ENCODE results near the gene B4GAT1. TPM values are rescaled to one million over a fixed set of nuclear protein-coding genes. Genes with fewer than 3 reads are reported as not detected.

B4GAT1 gene
- total RNA-seq, 1 experiment from 2014 or later = 6.7 TPM

DNA sequence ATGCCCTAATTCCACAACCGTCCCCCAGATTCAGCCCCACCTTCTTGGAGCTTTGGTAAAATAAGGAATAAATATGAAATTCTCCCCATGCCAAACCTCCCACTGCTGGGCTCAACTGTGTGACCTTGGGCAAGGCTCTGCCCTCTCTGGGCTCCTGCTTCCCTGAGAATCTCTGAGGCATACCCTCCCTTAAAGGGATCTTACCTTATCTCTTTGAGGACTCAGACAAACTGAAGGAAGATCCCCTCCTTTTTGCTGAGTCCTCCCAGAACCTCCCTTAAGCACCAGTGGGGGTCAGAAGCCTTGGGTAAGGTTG lies 33.3 kb downstream of the B4GAT1 start:
- no peaks in the 10 kb centered on the region for H3K9me3 Mint-ChIP-seq (ENCODE audit: unreplicated experiment)
- no peaks in the 10 kb centered on the region for H3K36me3 Mint-ChIP-seq (ENCODE audit: insufficient read depth, unreplicated experiment)
- intact Hi-C loops (cut with micrococcal nuclease) = no loop called here
- peak overlapping the region; percentile 28 for H3K4me3 Mint-ChIP-seq (ENCODE audit: unreplicated experiment)
- BruUV-seq (replicated peaks) = no TSS peak
- no peak for DNase-seq (ENCODE audit: unreplicated experiment)
- no peaks in the 10 kb centered on the region for H3K27me3 Mint-ChIP-seq (ENCODE audit: insufficient read depth, unreplicated experiment)
- ChIA-PET CTCF (interaction anchor here (0.6 to 5.5 kb wide), 4 partner anchors 20 to 75 kb away, joined by 3 to 48 read pairs (median 10); partner anchors contain the start of gene RIN1), POLR2A (interaction anchor here (1.0 to 3.5 kb wide), 3 partner anchors 15 to 31 kb away, joined by 4 to 45 read pairs (median 32); partner anchors contain the start of genes BRMS1 and RIN1)
- TF ChIP-seq, protein P1, sequence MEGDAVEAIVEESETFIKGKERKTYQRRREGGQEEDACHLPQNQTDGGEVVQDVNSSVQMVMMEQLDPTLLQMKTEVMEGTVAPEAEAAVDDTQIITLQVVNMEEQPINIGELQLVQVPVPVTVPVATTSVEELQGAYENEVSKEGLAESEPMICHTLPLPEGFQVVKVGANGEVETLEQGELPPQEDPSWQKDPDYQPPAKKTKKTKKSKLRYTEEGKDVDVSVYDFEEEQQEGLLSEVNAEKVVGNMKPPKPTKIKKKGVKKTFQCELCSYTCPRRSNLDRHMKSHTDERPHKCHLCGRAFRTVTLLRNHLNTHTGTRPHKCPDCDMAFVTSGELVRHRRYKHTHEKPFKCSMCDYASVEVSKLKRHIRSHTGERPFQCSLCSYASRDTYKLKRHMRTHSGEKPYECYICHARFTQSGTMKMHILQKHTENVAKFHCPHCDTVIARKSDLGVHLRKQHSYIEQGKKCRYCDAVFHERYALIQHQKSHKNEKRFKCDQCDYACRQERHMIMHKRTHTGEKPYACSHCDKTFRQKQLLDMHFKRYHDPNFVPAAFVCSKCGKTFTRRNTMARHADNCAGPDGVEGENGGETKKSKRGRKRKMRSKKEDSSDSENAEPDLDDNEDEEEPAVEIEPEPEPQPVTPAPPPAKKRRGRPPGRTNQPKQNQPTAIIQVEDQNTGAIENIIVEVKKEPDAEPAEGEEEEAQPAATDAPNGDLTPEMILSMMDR (IDR thresholded peaks at IDR 0.05; ENCODE audit: unreplicated experiment) = no peak
- peak overlapping the region; percentile 9 for H3K27ac Mint-ChIP-seq (ENCODE audit: low read depth, unreplicated experiment)
- H3K4me1 Mint-ChIP-seq (ENCODE audit: insufficient read depth, unreplicated experiment) = peaks cover 21% of the 10 kb centered on the region

DNA sequence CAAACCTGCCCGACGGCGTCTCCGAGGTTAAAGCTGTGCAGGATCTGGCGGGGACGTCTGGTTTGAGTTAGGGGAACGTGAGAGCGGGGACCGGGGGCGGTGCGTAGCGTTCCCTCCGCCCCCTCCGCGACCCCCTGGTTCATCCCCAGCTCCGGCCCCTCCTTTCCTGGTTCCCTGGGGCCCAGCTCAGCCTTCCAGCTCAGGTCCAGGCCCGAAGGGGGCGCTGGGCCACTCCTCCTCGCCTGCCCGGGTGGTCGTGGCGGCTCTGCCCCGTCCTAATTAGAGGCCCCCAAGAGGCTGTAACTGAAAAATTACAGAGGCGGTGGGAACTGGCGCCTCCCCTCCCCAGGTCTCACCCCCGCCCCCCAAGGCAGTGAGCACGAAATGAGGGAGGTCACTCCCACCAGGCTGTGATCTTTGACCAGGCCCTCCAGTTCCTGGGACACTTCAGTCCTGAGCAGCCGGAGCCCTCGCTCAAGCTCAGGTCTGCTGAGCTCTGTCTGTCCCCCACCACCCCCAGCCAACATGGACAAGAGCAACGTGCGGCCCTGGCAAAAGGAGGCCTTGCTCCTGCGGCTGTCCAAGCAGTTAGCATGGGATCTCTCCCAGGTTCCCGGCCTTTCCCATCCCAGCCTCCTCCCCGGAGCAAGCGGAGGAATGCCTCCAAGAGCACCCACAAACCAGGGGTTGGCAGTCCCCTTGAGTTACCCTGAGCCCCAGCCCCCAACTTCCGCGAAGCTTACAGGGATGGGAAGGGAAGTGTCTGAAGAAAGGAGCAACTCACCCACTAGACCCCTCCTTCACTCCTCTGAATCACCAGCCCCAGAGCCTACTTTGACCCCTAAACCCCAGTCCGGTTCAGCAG lies 33.9 kb downstream of the B4GAT1 start:
- TF ChIP-seq, protein P1 (IDR thresholded peaks at IDR 0.05; ENCODE audit: unreplicated experiment) = no peak
- no peak for DNase-seq (ENCODE audit: unreplicated experiment)
- Mint-ChIP-seq H3K4me1 (ENCODE audit: insufficient read depth, unreplicated experiment) (peaks cover 15% of the 10 kb centered on the region), H3K27ac (ENCODE audit: low read depth, unreplicated experiment) (peak overlapping the region; percentile 9), H3K27me3 (ENCODE audit: insufficient read depth, unreplicated experiment) (no peaks in the 10 kb centered on the region), H3K36me3 (ENCODE audit: insufficient read depth, unreplicated experiment) (no peaks in the 10 kb centered on the region), H3K9me3 (ENCODE audit: unreplicated experiment) (no peaks in the 10 kb centered on the region), H3K4me3 (ENCODE audit: unreplicated experiment) (peak overlapping the region; percentile 28)
- CTCF ChIA-PET = interaction anchor here (0.6 to 5.5 kb wide), 6 partner anchors 16 to 75 kb away, joined by 3 to 48 read pairs (median 6); partner anchors contain the start of gene RIN1
- no TSS peak for BruUV-seq (replicated peaks)
- intact Hi-C loops (cut with micrococcal nuclease) = loop anchor here (2.0 kb wide), 2 partner anchors 25 to 125 kb away; partner anchors contain the start of genes MRPL11 and YIF1A
- POLR2A ChIA-PET = interaction anchor here (0.7 to 3.5 kb wide), 17 partner anchors 9 to 166 kb away, joined by 3 to 45 read pairs (median 5); partner anchors contain the start of genes BRMS1, DPP3, RAB1B and RIN1

DNA sequence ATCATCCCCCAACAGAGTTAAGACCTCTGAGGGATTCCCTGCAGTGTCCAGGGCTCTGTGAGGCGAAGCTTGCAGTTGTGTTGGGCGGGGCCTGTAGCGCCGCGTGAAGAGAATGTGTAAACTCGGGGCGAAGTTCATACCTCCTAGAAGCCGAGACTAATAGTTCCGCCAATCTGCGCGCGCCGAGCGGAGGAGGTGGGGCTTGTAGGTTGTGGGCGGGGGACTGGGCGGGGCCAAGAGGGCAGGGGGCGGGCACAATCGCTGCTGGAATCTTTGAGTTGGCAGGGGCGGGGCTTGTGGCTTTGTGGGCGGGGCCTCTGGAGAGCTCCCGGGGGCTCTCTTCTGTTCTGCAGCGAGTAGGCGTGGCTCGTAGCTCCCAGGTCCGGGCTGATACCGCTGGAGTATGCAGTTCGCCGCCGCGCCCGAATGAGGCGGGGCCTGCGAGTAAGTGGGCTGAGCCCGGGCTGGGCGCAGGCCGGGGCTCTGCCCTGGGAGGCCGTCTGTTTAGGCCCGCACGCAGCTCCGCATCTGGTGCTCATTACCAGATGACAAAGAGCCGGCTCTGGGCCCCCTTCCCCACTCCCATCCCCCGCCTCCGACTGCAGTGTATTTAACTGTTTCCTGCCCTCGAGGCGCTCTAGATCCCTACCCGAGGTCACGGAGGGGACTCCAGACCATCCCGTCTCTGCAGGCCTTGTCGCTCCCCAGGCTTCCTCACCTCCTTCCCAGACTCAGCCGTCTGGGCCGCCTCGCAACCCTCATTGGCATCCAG lies 34.7 kb downstream of the B4GAT1 start:
- H3K4me1 Mint-ChIP-seq (ENCODE audit: insufficient read depth, unreplicated experiment) = peaks cover 12% of the 10 kb centered on the region
- H3K27me3 Mint-ChIP-seq (ENCODE audit: insufficient read depth, unreplicated experiment) = no peaks in the 10 kb centered on the region
- H3K27ac Mint-ChIP-seq (ENCODE audit: low read depth, unreplicated experiment) = peak overlapping the region; percentile 81
- intact Hi-C loops (cut with micrococcal nuclease) = loop anchor here (1.0 to 2.0 kb wide), 5 partner anchors 16 to 126 kb away; partner anchors contain the start of genes MRPL11, RIN1 and YIF1A
- H3K9me3 Mint-ChIP-seq (ENCODE audit: unreplicated experiment) = no peaks in the 10 kb centered on the region
- H3K4me3 Mint-ChIP-seq (ENCODE audit: unreplicated experiment) = peak overlapping the region; percentile 79
- CTCF ChIA-PET = interaction anchor here (0.5 to 5.5 kb wide), 14 partner anchors 9 to 93 kb away, joined by 3 to 48 read pairs (median 4); partner anchors contain the start of genes BRMS1 and RIN1
- DNase-seq (ENCODE audit: unreplicated experiment) = peak; percentile 97
- no peaks in the 10 kb centered on the region for H3K36me3 Mint-ChIP-seq (ENCODE audit: insufficient read depth, unreplicated experiment)
- POLR2A ChIA-PET = interaction anchor here (0.6 to 3.5 kb wide), 26 partner anchors 9 to 935 kb away, joined by 3 to 45 read pairs (median 4); partner anchors contain the start of genes B4GAT1, BRMS1, DPP3 and RAB1B
- no TSS peak for BruUV-seq (replicated peaks)
- TF ChIP-seq, protein P1 (IDR thresholded peaks at IDR 0.05; ENCODE audit: unreplicated experiment) = no peak

Measured in MCF 10A (cell line).